Fibroblast of lung (primary cell): ENCODE measurements around the gene NCKIPSD. TPM values are rescaled to one million over a fixed set of nuclear protein-coding genes. Genes with fewer than 3 reads are reported as not detected.

Source experiments
- DNase-seq, 2 donors: peaks; one replicate each; pipeline versions ENCODE4 v3.0.0 to v3.0.0-alpha.2; 2010; ENCODE audit warnings: low read depth in 2 of 2
- H2AFZ ChIP-seq: 2 replicates; pipeline ENCODE4 v1.5.1; 2012; ENCODE audit warnings: low read length, control low read depth, inconsistent platforms
- H3K27ac ChIP-seq: 2 replicates; pipeline ENCODE4 v1.5.1; 2011; ENCODE audit warnings: low read length, control low read depth; ENCODE audit not compliant: insufficient read depth
- H3K27me3 ChIP-seq: 2 replicates; pipeline ENCODE4 v1.5.1; 2011; ENCODE audit warnings: mild to moderate bottlenecking, low read length; ENCODE audit not compliant: control insufficient read depth, insufficient read depth
- H3K36me3 ChIP-seq: 2 replicates; pipeline ENCODE4 v1.5.1; 2011; ENCODE audit warnings: low read length; ENCODE audit not compliant: control insufficient read depth, insufficient read depth
- H3K4me1 ChIP-seq: 2 replicates; pipeline ENCODE4 v1.5.1; 2011; ENCODE audit warnings: low read length; ENCODE audit not compliant: control insufficient read depth, insufficient read depth; ENCODE audit errors: extremely low read depth
- H3K4me2 ChIP-seq: 2 replicates; pipeline ENCODE4 v1.5.1; 2011; ENCODE audit warnings: low read length, control low read depth; ENCODE audit not compliant: insufficient read depth; ENCODE audit errors: extremely low read depth
- H3K4me3 ChIP-seq, 4 experiments: fragments of 200-600 bp in 1 of 4; sonication (generic) in 1 of 4; replicated peaks in 1 of 4; 2 replicates each; pipeline ENCODE4 v1.5.1; 2011 to 2016; ENCODE audit warnings: low read length in 4 of 4, low read depth in 3 of 4, mild to moderate bottlenecking in 3 of 4, control low read depth in 2 of 4, inconsistent platforms in 1 of 4, mixed read lengths in 1 of 4; ENCODE audit not compliant: insufficient read depth in 1 of 4; ENCODE audit errors: control extremely low read depth in 1 of 4
- H3K79me2 ChIP-seq: 2 replicates; pipeline ENCODE4 v1.5.1; 2012; ENCODE audit warnings: mild to moderate bottlenecking, low read length, inconsistent platforms; ENCODE audit not compliant: control insufficient read depth, insufficient read depth
- H3K9ac ChIP-seq: 2 replicates; pipeline ENCODE4 v1.5.1; 2011; ENCODE audit warnings: mild to moderate bottlenecking, low read length, control low read depth; ENCODE audit not compliant: insufficient read depth
- H3K9me3 ChIP-seq: 2 replicates; pipeline ENCODE4 v1.5.1; 2012; ENCODE audit warnings: low read depth, low read length; ENCODE audit not compliant: control insufficient read depth, insufficient read depth
- H4K20me1 ChIP-seq: 2 replicates; pipeline ENCODE4 v1.5.1; 2011; ENCODE audit warnings: low read length; ENCODE audit not compliant: control insufficient read depth, insufficient read depth; ENCODE audit errors: extremely low read depth
- EZH2 ChIP-seq: IDR thresholded peaks from 2 replicates; pipeline ENCODE4 v1.5.1; 2012; ENCODE audit warnings: low read length, control low read depth, mild to moderate bottlenecking; ENCODE audit errors: missing control alignments
- polyA plus RNA-seq, 2 donors: library from polyadenylated mRNA; depleted of rRNA in 1 of 2; stranded (reverse) in 1 of 2; unstranded in 1 of 2; fragments of >200 nt; gene quantifications; 2 replicates each; pipeline ENCODE4 v1.2.1, GENCODE V29; 2011 to 2012; ENCODE audit warnings: missing spikeins in 1 of 2
- total RNA-seq: library from RNA; depleted of rRNA; stranded (reverse); fragments of >200 nt; gene quantifications from 2 replicates; pipeline ENCODE4 v1.2.1, GENCODE V29; 2014
- TF ChIP-seq, protein P1 (sequence below), 2 donors: IDR thresholded peaks in 1 of 2; conservative IDR thresholded peaks in 1 of 2; 1 replicate in 1 of 2; 2 replicates in 1 of 2; pipeline ENCODE4 v1.5.1; 2011 to 2012; ENCODE audit warnings: low read length in 2 of 2, control low read depth in 1 of 2, inconsistent platforms in 1 of 2, low read depth in 1 of 2, mild to moderate bottlenecking in 1 of 2

The NCKIPSD gene
- total and polyA plus RNA-seq, 2 donors (not counting 1 experiment from before 2014, with no cell fraction given), result 14.6 to 23.3 TPM

DNA sequence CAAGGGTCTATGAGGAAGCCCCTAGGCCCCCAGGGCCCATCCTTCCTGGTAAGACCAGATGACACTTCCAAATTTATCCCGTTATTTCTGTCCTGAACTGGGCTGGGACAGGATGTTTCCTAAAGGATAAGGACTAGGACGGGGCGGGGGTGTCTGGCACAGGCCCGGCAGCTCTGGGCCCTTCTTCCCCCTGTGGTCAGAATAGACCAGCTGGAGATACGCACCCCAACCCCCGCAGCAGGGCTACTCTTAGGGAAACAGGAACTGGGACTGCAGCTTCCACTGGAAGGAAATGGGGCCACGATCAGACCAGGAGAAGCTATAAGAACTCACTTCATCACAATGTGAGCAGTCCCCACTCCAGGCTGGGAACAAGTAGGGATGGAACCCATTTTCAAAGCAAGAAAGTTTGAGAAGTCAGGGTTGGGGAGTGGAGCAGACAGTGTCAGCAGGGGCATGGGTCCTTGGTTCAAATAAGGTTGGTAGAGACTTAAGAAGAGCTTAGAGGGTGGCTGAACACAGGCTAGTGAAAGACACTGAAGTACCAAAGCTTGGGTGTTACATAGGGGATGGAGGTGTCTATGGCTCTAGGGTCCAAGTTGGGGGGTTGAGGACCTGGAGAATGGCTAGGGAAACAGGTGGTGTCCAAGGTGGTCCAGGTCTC lies 1.1 kb downstream of the NCKIPSD start:
- Histone ChIP-seq H3K27me3 (no peaks in the 10 kb centered on the region), H3K4me2 (peak overlapping the region; percentile 97), H3K79me2 (peaks cover 14% of the 10 kb centered on the region), H3K9me3 (no peaks in the 10 kb centered on the region), H3K36me3 (peaks cover 40% of the 10 kb centered on the region), H3K27ac (no peak overlapping the region), H4K20me1 (no peaks in the 10 kb centered on the region), H2AFZ (peak overlapping the region; percentile 11), H3K4me1 (peaks cover 19% of the 10 kb centered on the region), H3K4me3 (peak overlapping the region; percentile 33 to 84 (median 62)), H3K9ac (peak overlapping the region; percentile 10)
- no peak for TF ChIP-seq EZH2
- TF ChIP-seq, protein P1, sequence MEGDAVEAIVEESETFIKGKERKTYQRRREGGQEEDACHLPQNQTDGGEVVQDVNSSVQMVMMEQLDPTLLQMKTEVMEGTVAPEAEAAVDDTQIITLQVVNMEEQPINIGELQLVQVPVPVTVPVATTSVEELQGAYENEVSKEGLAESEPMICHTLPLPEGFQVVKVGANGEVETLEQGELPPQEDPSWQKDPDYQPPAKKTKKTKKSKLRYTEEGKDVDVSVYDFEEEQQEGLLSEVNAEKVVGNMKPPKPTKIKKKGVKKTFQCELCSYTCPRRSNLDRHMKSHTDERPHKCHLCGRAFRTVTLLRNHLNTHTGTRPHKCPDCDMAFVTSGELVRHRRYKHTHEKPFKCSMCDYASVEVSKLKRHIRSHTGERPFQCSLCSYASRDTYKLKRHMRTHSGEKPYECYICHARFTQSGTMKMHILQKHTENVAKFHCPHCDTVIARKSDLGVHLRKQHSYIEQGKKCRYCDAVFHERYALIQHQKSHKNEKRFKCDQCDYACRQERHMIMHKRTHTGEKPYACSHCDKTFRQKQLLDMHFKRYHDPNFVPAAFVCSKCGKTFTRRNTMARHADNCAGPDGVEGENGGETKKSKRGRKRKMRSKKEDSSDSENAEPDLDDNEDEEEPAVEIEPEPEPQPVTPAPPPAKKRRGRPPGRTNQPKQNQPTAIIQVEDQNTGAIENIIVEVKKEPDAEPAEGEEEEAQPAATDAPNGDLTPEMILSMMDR (conservative IDR thresholded peaks at IDR 0.05 in 1 of 2, IDR thresholded peaks at IDR 0.05 in 1 of 2; ENCODE audit: low read depth in 1 of 2, low read length in 2 of 2), result no peak
- peak in 1 of 2 donors; percentile 36 for DNase-seq

DNA sequence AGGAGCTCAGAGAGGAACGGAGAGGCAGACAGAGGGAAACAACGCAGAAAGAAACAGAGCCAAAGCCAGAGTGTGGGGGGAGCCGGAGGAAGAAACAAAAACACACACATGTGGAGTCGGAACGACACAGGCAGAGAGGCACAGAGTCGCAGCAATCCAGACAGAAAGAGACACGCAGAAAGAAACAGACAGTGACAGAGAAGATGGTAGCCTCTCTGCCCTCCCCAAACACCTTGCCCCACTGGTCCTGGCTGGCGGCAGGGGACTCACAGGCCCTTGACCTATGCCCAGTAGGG lies 1.7 kb downstream of the NCKIPSD start:
- Histone ChIP-seq H3K4me3 (peak overlapping the region; percentile 0 to 84 (median 59)), H3K9ac (peak overlapping the region; percentile 10), H3K79me2 (peaks cover 14% of the 10 kb centered on the region), H3K4me2 (peak overlapping the region; percentile 97), H3K27ac (no peak overlapping the region), H3K27me3 (no peaks in the 10 kb centered on the region), H2AFZ (no peak overlapping the region), H3K9me3 (no peaks in the 10 kb centered on the region), H4K20me1 (no peaks in the 10 kb centered on the region), H3K4me1 (peaks cover 19% of the 10 kb centered on the region), H3K36me3 (peaks cover 37% of the 10 kb centered on the region)
- TF ChIP-seq EZH2, result no peak
- TF ChIP-seq, protein P1 (conservative IDR thresholded peaks at IDR 0.05 in 1 of 2, IDR thresholded peaks at IDR 0.05 in 1 of 2; ENCODE audit: low read depth in 1 of 2, low read length in 2 of 2), result no peak
- DNase-seq, result no peak

DNA sequence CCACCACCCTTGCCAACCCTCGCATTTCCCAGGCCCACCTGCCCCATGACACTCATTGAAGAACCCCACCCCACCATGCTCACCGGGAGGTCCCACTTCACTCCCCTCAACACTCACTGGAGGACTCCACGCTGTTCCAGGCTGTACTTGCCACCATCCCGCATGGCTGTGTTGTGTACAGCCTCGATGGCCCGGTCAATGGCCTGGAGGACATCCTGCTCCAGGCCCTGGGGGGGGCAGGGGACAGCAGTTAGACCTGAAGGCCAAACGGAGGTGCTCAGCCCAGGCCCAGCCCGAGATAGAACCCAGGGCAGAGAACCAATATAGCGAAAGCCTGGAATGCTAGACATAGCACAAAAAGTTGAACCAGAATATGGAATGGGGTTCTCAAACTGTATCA lies 2.9 kb downstream of the NCKIPSD start:
- Histone ChIP-seq H3K27me3 (no peaks in the 10 kb centered on the region), H3K79me2 (peaks cover 14% of the 10 kb centered on the region), H2AFZ (no peak overlapping the region), H3K4me3 (no peak overlapping the region), H4K20me1 (no peaks in the 10 kb centered on the region), H3K36me3 (peaks cover 33% of the 10 kb centered on the region), H3K4me2 (no peak overlapping the region), H3K9ac (no peak overlapping the region), H3K27ac (no peak overlapping the region), H3K4me1 (peaks cover 22% of the 10 kb centered on the region), H3K9me3 (no peaks in the 10 kb centered on the region)
- TF ChIP-seq, protein P1 (conservative IDR thresholded peaks at IDR 0.05 in 1 of 2, IDR thresholded peaks at IDR 0.05 in 1 of 2; ENCODE audit: low read depth in 1 of 2, low read length in 2 of 2), result no peak
- TF ChIP-seq EZH2, result no peak
- no peak for DNase-seq
